ENCODE data around the gene CDK14.

The CDK14 gene

GRCh38 chr7:91243591-91244301 is 647.6 kb downstream of the CDK14 start:
- no peak for DNase-seq

DNA sequence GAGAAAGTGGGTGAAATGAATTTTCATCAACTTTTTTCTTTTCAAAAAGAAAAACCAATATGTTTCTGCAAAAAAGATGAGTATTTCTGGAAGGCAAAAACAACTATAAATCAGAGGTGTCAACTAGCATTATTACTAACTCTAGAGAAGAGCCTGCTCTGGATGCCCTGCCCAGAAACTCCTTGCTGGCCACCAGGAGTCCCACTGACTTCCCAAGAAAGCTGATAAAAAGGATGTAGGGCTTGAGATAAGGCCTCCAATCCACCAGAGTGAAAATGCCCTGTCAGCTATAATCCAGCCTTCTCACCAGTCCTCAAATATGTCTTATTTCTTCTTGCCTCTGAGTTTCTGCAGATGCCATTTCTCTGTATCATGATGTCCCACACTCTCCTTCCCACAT is 651.4 kb downstream of the CDK14 start:
- DNase-seq, result no peak

- no peak for DNase-seq
Measured at GRCh38 chr7:91248996-91249395, 652.9 kb downstream of the CDK14 start.

DNA sequence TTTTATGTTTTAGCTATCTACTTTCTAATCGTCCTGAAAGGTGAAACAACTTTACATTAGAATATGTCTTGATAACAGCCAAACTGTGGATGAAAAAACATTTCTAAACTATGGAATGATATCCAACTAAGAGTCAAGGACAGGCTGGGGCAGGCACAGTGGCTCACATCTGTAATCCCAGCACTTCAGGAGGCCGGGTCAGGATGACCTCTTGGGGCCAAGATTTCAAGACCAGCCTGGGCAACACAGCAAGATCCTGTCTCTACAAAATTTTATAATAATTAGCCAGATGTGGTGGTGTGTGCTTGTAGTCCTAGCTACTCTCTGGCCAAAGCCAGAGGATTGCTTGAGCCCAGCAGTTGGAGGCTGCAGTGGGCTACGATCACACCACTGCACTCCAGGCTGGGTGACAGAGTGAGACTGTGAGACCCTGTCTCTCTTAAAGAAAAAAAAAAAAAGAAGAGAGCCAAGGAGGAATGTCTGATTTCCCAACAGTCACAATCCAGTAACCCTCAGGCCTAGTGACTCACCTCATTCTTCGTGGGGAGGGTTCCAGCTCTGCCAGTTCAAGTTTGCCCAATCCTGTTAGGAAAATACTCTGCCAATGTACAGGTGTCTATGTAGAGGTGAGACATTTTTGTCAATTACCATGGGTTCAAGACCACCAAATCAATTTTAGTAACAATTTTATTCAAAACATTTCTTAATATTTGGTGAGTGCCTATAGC is 653.5 kb downstream of the CDK14 start:
- DNase-seq, result no peak

- DNase-seq, result no peak
Measured at GRCh38 chr7:91250706-91251105, 654.6 kb downstream of the CDK14 start.

DNA sequence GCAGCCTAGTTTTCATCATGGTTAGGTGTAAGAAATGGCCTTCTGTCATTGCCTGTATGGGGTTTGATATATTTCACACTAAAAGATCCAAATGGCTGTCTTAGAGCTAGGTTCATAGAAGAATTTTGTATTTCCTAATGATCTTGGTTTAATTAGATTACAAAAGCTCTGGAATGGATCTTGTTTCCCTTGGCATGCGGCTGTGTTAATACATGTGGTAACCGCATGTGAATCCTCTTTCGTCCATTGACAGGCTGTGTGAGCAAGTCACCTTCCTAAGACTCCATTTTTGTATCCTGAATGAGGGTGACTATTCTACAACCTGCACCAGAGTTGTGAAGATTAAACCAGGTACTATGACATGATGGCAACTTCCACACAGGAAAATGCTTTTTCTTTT is 655.8 kb downstream of the CDK14 start:
- no peak for DNase-seq

All from activated CD4-positive, alpha-beta T cell treated with anti-CD3 and anti-CD28 coated beads, Interleukin-2, amount 50 U/mL, for 16 hours (primary cell).